NCI-H2081 (cell line): ENCODE measurements around the gene DGCR8.

Experiments
- DNase-seq, 2 experiments: peaks; one replicate each; lab custom pipeline; 2025; lab: John Stamatoyannopoulos, UW

The DGCR8 gene

GRCh38 chr22:20138417-20138738 lies 58.3 kb downstream of the DGCR8 start:
- DNase-seq, result no peak

DNA sequence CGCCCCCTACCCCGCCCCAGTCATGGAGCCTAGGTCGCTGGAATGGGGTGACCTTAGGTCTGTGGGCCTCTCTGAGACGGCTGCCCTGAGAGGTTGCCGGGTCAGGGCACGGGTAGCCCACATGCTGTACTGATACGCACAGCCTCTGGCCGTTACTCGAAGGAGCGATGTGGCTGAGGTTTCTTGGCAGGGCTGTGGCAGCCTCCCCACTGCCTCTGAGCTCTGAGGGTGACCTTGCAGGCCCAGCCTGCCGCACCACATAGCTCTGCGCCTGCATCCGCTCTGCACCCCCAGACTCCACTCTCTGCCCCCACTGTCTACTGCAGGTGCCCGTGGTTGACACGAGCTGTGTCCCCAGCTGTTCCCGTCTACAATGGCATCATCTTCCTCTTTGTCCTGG lies 58.8 kb downstream of the DGCR8 start:
- DNase-seq, result no peak

DNA sequence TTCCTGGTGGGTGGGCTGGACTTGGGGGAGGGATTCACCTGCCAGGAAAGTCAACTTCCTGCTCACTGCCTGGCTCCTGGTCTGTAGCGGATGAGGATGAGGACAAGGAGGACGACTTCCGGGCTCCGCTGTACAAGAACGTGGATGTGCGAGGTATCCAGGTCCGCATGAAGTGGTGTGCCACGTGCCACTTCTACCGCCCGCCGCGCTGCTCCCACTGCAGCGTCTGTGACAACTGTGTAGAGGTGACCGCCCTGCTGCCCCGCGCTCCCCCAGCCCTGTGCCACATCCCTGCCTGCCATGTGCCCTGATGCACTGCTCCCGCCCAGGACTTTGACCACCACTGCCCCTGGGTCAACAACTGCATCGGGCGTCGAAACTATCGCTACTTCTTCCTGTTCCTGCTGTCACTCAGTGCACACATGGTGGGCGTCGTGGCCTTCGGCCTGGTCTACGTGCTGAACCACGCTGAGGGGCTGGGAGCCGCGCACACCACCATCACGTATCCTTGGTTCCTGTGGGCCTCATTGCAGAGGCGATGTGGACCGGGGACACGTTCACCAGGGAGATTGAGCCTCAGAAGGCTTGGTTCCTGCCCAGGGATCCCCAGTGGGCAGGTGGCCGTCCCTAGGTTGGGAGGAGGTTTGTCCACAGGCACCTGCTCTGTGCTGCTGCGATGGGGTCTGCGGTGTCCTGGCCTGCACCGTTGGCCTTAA lies 59.5 kb downstream of the DGCR8 start:
- no peak for DNase-seq

DNA sequence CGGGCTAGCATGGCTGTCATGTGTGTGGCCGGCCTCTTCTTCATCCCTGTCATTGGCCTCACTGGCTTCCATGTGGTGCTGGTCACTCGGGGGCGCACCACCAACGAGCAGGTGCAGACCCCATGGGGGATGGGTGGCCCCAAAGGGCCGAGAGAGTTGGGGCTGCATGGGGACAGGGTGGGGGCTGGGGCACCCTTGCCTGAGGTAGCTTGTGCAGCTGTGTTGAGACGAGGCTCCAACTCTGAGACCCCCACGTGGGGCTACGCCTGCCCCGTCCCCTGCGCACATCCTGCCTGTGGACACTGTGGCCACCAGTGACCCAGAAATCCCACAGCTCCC lies 60.0 kb downstream of the DGCR8 start:
- no peak for DNase-seq

GRCh38 chr22:20140521-20140964 lies 60.5 kb downstream of the DGCR8 start:
- no peak for DNase-seq

GRCh38 chr22:20141186-20142077 lies 61.4 kb downstream of the DGCR8 start:
- DNase-seq, result no peak

DNA sequence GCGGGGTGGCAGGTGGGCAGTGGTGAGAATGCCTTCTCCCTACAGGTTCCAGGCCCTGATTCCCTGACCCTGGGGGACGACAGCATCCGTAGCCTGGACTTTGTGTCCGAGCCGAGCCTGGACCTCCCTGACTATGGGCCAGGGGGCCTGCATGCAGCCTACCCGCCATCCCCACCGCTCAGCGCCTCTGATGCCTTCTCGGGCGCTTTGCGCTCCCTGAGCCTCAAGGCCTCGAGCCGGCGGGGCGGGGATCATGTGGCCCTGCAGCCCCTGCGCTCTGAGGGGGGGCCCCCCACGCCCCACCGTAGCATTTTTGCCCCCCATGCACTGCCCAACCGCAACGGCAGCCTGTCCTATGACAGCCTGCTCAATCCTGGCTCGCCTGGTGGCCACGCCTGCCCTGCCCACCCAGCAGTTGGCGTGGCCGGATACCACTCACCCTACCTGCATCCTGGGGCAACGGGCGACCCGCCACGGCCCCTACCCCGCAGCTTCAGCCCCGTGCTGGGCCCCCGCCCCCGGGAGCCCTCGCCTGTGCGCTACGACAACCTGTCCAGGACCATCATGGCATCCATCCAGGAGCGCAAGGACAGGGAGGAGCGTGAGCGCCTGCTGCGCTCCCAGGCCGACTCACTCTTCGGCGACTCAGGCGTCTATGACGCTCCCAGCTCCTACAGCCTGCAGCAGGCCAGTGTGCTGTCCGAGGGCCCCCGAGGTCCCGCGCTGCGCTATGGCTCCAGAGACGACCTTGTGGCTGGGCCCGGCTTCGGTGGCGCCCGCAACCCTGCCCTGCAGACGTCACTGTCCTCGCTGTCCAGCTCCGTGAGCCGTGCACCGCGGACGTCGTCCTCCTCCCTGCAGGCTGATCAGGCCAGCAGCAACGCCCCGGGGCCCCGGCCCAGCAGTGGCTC lies 62.9 kb downstream of the DGCR8 start:
- DNase-seq, result no peak

GRCh38 chr22:20143883-20144665 lies 64.0 kb downstream of the DGCR8 start:
- DNase-seq, result no peak

- no peak for DNase-seq
Measured at GRCh38 chr22:20145206-20145831, 65.3 kb downstream of the DGCR8 start.

- DNase-seq, result no peak
Measured at GRCh38 chr22:20145832-20146223, 65.8 kb downstream of the DGCR8 start.

- DNase-seq, result no peak
Measured at GRCh38 chr22:20146777-20147176, 66.7 kb downstream of the DGCR8 start.

- DNase-seq, result no peak
Measured at GRCh38 chr22:20147237-20147988, 67.4 kb downstream of the DGCR8 start.

- no peak for DNase-seq
Measured at GRCh38 chr22:20148414-20148813, 68.4 kb downstream of the DGCR8 start.

- no peak for DNase-seq
Measured at GRCh38 chr22:20149257-20150250, 69.5 kb downstream of the DGCR8 start.

GRCh38 chr22:20150381-20151275 lies 70.6 kb downstream of the DGCR8 start, which contains the start of gene CCDC188:
TSS of gene CCDC188 (minus strand) at chr22:20151055. CDS start at chr22:20150986, 69 bp downstream.
- DNase-seq, result no peak

DNA sequence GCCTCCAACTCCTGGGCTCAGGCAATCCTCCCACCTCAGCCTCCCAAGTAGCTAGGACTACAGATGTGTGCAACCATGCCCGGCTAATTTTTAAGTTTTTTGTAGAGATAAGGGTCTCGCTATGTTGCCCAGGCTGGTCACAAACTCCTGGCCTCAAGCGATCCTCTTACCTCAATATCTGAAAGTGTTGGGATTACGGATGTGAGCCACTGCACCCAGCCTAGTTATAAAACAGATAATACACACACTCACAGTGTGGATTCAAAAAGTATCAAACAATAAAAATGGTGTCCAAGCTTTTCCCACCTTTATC lies 71.2 kb downstream of the DGCR8 start:
- DNase-seq, result no peak

DNA sequence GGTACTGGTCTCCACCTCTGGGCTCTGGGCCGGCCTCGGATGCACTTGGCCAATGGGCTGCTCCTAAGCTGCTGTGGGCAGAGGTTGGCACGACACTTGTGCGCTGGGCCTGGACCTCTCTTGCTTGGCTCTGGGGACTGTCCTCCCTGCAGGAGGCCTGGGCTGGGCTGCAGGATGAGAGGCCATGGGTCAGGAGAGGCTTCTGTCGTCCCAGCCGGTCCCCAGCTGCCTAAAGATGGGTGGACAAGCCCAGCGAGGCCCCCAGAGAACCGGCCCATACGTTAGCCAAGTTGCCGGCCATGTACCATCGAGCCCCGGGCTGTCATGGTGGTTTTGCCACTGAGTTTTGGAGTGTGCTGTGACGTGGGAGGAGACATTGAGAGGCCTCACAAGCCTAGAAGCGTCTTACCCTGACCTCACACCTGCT lies 72.4 kb downstream of the DGCR8 start:
- no peak for DNase-seq

GRCh38 chr22:20153945-20154344 lies 73.9 kb downstream of the DGCR8 start:
- DNase-seq, result no peak
